Activated CD8-positive, alpha-beta memory T cell treated with anti-CD3 and anti-CD28 coated beads for 4 hours (primary cell): ENCODE data around the gene NARS2.

ENCODE experiments used
- DNase-seq, 2 donors: peaks; one replicate each; pipeline ENCODE4 v3.0.0-alpha.2; 2020; ENCODE audit warnings: low read depth in 2 of 2

The NARS2 gene

GRCh38 chr11:78441956-78442355, 132.7 kb downstream of the NARS2 start:
- no peak for DNase-seq

GRCh38 chr11:78438298-78438975, 136.2 kb downstream of the NARS2 start:
- no peak for DNase-seq

GRCh38 chr11:78432956-78433355, 141.7 kb downstream of the NARS2 start:
- DNase-seq = no peak

- no peak for DNase-seq
Measured at GRCh38 chr11:78432058-78432515, 142.6 kb downstream of the NARS2 start.

- DNase-seq = no peak
Measured at GRCh38 chr11:78429660-78430059, 145.0 kb downstream of the NARS2 start.

GRCh38 chr11:78429209-78429608, 145.5 kb downstream of the NARS2 start:
- no peak for DNase-seq

GRCh38 chr11:78428773-78429172, 145.9 kb downstream of the NARS2 start:
- DNase-seq = no peak

- no peak for DNase-seq
Measured at GRCh38 chr11:78428266-78428636, 146.4 kb downstream of the NARS2 start.

GRCh38 chr11:78427615-78428265, 146.9 kb downstream of the NARS2 start:
- no peak for DNase-seq

- no peak for DNase-seq
Measured at GRCh38 chr11:78426845-78427244, 147.8 kb downstream of the NARS2 start.

GRCh38 chr11:78425399-78426070, 149.1 kb downstream of the NARS2 start:
- DNase-seq = no peak

GRCh38 chr11:78424334-78425270, 150.1 kb downstream of the NARS2 start:
- no peak for DNase-seq

GRCh38 chr11:78423241-78423640, 151.4 kb downstream of the NARS2 start:
- DNase-seq = no peak

GRCh38 chr11:78420796-78421209, 153.9 kb downstream of the NARS2 start:
- peak in 1 of 2 donors; percentile 24 for DNase-seq

GRCh38 chr11:78420255-78420764, 154.4 kb downstream of the NARS2 start:
- DNase-seq = peak in 1 of 2 donors; percentile 15

GRCh38 chr11:78419327-78419726, 155.3 kb downstream of the NARS2 start:
- no peak for DNase-seq

- DNase-seq = no peak
Measured at GRCh38 chr11:78418584-78419211, 156.0 kb downstream of the NARS2 start.

- peak; percentile 42 to 59 for DNase-seq
Measured at GRCh38 chr11:78417888-78418583, 156.6 kb downstream of the NARS2 start.

GRCh38 chr11:78417175-78417887, 157.3 kb downstream of the NARS2 start, which contains the start of gene GAB2:
GAB2 (minus strand) TSS chr11:78417820; CDS start chr11:78417720, 100 bp downstream.
- no peak for DNase-seq
